GM21447 (cell line): ENCODE data around the gene MKRN2OS.

Source experiments
- ATAC-seq: cut with Tn5 transposase; IDR thresholded peaks from one replicate; pipeline ENCODE4 v1.9.1; 2021; ENCODE audit not compliant: unreplicated experiment

Gene MKRN2OS

DNA sequence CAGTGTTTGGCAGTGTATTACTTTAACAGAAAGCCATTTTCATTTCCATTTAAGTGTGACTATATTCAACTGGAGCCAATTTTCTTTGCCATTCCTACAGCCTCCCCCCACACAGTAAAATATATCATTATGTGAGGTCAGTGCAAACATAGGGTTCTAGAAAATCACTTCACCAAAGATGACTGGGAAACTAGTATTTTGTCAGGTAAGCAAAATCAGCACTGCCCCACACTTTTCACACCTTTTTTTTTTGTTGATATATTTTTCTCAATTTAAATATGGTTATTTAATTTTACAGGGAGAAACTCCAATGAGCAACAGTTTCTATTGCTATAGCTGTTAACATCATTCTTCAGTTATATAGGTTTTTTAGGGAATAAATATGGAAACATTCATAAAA is 29.7 kb downstream of the MKRN2OS start:
- ATAC-seq: no peak

DNA sequence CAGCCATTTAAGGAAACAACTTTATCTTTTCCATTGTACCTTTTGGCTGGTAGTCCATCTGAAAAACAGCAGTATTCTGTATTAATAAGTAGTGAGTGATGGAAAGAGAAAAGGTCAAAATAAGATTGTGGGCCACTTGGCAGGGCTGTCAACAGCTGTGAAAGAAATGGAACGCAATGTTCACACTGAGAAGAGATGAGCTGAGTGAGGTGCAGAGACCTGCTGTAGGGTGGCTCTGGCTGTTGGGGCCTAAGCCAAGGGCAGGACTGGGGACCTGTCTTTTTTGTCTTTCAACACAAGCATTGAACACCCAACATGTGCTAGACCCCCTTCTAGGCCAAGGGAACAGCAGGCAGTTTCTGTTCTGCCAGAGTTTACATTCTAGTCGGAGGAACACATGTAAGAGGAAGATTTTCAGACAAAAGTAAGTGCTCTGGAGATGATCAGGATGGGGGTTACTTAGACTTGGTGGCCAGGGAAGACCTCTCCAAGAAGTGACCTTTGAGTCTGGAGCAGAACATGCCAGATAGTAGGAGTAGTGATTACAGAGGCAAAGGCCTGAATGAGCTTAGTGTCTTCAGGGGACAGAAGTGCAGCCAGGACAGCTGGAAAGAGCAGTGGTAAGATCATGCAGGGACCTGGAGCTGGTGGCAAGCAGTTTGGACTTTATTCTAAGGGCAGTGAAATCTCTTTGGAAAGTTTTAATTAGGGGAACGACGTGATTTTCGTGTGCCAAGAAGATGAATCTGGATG is 31.4 kb downstream of the MKRN2OS start:
- no peak for ATAC-seq

DNA sequence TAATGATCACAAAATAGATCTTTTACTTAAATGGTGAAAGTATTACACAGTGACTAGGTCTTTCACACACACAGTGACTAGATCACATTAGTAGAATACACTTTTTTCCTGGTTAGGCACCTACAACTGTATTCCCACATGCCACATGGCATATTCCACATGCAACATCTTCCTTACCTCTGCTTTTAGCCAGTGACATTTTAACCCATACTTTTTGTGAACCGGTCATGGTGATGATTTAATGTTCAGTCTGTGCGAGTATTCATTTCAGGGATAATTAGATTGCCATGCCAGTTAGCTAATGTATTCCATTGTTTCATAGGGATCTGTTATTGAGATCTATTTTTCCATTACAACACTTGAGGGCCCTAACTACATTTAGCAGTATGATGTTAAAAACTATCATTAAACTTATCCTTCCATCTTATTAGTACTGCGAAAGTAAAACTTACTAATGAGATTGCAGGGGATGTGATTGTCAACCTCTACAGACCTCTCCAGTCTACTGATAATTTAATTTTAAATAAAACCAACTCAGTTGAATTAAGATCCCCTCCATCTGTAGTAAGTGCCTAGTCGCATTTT is 32.7 kb downstream of the MKRN2OS start:
- ATAC-seq: no peak

DNA sequence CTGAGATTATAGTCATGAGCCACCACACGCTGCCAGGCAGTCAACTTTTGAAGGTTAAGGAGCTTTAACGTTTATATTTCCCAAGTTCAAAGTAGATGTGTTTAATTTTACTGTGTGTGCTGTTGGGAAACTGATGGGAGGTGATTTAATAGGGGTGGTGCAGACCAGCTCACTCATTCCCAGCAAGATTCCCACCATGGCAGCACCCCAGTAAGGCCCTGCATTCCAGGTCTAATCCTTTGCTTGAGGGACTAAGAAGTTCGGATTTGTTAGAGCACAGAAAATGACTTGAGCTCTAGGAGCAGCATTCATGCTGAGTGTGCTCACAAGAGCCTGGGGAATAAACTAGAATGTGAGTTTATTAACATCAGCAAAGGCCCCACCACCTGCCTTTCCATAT is 35.8 kb downstream of the MKRN2OS start:
- no peak for ATAC-seq

DNA sequence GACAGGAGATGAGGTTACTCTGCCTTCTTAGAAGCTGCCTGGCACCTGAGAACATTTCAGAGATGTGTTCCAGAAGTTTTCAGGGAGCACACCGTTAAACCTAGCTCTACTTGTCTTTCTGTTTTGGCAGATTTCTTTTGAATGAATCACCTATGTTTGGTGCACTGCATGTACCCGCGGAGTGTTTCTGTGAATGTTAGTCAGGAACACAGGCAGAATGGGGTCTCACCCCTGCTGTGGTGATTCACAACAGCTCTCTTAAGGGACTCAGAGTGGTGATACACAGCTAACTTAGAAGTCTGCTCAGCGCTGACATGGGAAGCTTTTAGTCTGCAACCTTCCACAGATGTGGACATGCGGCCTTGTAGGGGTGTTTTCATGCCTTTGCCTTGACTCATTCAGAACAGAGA is 37.0 kb downstream of the MKRN2OS start:
- ATAC-seq: no peak

DNA sequence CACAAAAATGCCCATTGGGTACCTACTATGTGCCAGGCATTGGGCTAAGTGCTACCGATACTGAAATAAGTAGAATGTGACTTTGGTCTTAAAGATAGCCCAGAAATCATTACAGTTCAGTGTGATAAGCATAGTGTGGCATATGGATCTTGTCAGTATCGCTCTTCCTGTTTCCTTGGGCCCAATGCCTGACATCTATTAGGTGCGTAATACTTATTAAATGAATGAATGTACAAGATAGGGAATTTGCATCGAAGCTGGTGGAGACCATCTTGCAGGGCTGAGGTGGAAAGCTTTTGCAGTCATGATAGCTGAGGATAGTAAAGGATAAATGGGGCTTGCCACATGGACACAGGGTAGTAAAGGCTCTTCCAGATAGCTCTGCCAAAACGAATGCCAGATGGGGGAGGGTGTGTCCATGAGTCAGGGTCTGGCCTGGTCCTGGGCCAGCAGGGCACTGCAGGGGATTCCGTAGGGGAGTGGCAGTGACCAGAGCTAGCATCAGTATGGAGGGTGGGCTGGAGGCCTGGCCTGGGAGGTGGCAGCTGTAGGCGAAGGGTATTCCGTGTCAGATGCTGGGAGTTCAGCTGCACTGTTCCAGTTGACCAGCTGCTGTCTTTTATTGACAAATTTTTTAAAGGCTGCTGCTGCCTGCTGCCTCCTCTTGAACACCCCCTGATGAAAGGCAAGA is 37.6 kb downstream of the MKRN2OS start:
- ATAC-seq: no peak

DNA sequence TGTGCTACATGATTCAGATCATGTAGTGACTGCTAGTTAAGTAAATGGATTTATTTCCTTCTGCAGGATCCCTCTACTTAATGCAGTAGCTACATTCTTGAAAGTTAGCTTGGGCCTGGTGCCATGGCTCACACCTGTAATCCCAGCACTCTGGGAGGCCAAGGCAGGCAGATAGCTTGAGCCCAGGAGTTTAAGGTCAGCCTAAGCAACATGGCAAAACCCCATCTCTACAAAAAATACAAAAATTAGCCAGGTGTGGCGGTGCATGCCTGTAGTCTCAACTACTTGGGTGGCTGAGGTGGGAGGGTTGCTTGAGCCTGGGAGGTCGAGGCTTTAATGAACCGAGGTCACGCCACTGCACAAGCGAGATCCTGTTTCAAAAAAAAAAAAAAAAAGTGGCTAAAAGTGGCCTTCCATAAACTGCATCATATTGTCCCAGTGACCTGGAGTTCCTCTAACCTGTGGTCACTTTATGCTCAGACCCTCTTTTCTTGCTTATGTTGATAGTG is 39.0 kb downstream of the MKRN2OS start:
- no peak for ATAC-seq

DNA sequence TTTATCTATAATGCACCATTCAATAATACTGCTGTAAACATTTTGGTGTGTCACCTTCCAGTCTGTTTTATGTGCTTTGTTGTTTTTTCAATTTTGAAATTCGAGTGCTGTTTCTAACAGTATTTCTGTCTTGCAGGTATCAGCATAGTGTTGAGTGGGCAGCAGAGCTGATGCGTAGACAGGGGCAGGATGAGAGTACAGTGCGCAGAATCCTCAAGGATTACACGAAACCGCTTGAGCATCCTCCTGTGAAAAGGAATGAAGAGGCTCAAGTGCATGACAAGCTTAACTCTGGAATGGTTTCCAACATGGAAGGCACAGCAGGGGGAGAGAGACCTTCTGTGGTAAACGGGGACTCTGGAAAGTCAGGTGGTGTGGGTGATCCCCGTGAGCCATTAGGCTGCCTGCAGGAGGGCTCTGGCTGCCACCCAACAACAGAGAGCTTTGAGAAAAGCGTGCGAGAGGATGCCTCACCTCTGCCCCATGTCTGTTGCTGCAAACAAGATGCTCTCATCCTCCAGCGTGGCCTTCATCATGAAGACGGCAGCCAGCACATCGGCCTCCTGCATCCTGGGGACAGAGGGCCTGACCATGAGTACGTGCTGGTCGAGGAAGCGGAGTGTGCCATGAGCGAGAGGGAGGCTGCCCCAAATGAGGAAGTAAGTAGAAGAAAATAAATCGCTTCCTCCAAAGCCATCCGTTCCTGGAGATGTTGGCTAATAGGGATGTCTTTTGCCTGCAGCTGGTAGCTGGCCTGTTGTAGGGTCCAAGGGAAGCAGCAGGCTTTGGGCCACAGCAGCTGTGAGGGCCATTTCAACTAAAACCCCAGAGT is 42.0 kb downstream of the MKRN2OS start:
- no peak for ATAC-seq

DNA sequence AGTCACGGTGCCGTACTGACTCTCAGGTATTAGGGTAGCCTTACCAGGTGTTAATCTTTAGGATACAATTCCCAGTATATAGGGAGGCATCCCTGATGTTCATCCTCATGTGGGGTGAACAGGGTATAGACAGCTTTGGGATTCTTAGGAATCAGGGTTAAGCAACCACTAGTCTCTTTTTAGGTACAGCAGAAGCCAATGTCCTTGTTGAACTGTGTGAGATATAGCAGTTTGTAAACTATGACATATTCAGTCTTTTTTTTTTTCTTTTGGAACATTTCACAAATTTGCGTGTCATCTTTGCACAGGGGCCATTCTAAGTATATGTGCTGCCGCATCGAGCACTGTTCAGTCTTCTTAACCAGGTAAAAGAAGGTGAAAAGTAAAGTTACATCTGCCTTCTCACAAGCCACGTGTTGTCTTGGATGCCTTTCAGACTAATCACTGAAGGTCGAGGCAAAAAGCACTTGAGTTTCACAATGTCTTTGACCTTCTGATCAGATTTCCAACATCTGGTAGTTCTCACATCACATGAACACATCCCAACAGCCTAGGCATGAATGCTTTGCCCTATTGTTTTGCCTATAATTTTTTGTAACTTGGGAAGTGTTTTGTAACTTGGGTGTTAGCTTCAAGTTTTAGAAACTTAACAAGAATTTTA is 43.8 kb downstream of the MKRN2OS start:
- no peak for ATAC-seq

DNA sequence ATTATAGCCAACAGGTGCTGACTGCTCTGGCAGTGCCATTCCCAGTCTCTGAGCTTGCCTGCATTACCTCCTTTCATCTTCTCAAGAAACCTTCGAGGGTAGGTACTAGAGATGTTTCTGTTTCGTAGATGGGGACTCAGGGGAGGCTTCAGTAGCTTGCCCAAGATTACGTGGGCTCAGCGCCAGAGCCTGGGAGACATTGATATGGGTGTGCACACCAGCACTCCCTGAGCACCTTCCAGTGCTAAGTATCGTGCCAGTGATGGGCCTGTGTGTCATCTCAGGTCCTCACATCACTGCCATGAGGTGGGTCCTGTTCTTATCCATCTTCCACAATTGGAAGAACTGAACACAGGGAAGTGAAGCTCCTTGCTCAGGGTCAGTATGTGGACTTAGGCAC is 45.8 kb downstream of the MKRN2OS start:
- no peak for ATAC-seq

DNA sequence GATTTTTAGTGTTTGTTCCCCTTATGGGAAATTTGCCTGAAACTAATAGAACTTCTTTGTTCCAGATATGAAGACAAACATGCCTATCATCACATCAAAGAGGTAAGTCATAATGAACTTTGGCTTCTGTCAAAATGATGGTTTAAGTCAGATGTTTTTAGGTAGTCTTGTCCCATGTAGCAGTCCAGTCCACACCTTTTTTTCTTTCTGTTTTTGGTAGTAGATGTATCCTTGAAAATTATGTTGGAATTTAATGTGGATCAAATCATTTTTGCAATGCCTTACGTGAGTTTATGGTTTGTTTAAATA is 48.9 kb downstream of the MKRN2OS start:
- ATAC-seq: no peak

DNA sequence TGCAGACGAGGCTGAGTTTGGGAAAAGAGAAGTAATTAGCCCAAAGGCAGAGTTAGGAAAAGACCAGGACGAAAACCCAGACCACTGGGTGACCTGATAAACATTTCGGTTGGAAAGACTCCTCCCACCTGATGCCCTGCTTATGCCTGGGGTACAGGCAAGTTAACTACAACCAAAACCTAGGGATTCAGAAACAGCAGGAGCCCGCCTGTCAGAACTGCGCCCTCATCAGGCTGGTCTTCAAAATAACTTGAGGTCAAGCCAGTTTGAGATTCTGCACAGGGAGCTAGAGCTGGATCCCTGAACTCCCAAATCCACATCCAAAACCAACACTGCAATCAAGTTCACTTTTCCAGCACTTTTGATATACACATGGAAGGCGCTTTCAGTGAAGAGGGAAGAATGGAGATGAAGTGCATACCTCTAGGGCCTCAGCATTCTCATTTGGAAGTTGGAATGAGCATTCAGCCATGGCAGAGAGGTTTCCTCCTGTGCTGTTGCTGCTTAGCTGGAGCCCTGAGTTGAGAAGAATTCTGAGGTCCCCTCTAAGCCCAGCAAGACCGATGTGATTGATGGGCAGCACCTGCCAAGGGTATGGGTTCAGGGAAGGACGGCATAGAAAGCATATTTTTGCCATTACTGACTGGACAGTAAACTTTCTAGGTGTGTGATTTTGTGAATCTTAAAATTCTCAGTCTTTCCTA is 49.4 kb downstream of the MKRN2OS start:
- no peak for ATAC-seq

DNA sequence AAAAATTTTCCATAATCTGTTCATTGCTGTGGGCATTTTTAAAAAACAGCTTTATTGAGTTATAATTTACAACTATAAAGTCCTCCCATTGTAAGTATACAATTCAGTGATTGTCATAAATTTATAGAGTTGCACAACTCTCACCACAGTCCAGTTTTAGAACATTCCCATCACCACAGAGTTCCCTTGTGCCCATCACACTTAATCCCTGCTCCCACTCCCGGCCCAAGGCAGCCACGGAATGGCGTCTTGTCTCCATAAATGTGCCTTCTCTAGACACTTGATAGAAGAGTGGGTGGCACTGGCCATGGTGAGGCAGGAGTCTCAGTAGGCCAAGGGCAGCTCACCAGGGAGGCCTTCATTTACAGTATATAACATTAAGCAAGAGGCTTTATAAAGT is 54.8 kb downstream of the MKRN2OS start:
- no peak for ATAC-seq

DNA sequence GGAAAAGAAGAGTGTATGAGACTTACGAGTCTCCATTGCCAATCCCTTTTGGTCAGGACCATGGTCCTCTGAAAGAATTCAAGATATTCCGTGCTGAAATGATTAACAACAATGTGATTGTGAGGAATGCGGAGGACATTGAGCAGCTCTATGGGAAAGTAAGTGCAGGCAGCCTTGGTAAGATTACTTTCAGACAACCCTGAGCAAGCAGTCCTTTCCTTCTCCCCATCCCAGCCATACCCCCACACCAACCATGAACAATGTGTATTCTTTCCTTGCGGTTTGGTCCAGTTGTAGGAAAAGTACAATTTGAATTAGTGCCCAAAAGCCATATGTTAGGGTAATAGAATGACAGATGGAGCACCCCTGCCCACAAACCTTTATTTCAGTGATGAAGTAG is 55.5 kb downstream of the MKRN2OS start:
- no peak for ATAC-seq
